SK-N-SH treated with all-trans-retinoic acid at 6 μM for 48 hours (cell line): ENCODE results near the gene MPI.
A peak's percentile ranks its signal among the peaks of the same experiment; 100 is the strongest.
"Not testable (repeated sequence)": the region's sequence is repeated elsewhere in the genome, so short reads cannot be mapped to it uniquely, and the experiment has no call there.

Experiments used
- ATAC-seq: fragments of 200-7000 bp; cut with Tn5 transposase; 3 replicates; pipeline ENCODE4 v1.9.1; 2020; ENCODE audit warnings: mild to moderate bottlenecking, moderate library complexity
- ARNTL ChIP-seq: fragments of 450-650 bp; formaldehyde crosslinking; IDR thresholded peaks from 2 replicates; pipeline ENCODE4 v1.5.0; 2020; ENCODE audit warnings: low read depth, mild to moderate bottlenecking, moderate library complexity, borderline replicate concordance
- CSDC2 ChIP-seq: fragments of 250-450 bp; sonication (Bioruptor Pico); IDR thresholded peaks from 2 replicates; pipeline ENCODE4 v1.5.0; 2020; ENCODE audit warnings: mild to moderate bottlenecking, moderate library complexity
- CSRNP3 ChIP-seq: fragments of 250-450 bp; sonication (Bioruptor Pico); IDR thresholded peaks from 2 replicates; pipeline ENCODE4 v1.5.1; 2021; ENCODE audit warnings: mild to moderate bottlenecking, moderate library complexity
- ESRRG ChIP-seq: fragments of 250-450 bp; sonication (Bioruptor Pico); IDR thresholded peaks from 2 replicates; pipeline ENCODE4 v1.6.1; 2021; ENCODE audit warnings: mild to moderate bottlenecking
- GLIS3 ChIP-seq: fragments of 250-450 bp; sonication (Bioruptor Pico); IDR thresholded peaks from 2 replicates; pipeline ENCODE4 v1.5.0; 2020; ENCODE audit warnings: mild to moderate bottlenecking, moderate library complexity
- ISL1 ChIP-seq: fragments of 250-450 bp; sonication (Bioruptor Pico); IDR thresholded peaks from 2 replicates; pipeline ENCODE4 v2.1.2; 2022; ENCODE audit warnings: mild to moderate bottlenecking, moderate library complexity
- OSR1 ChIP-seq: fragments of 250-450 bp; sonication (Bioruptor Pico); IDR thresholded peaks from 2 replicates; pipeline ENCODE4 v1.8.0; 2022; ENCODE audit warnings: moderate library complexity, mild to moderate bottlenecking, inconsistent platforms
- PATZ1 ChIP-seq: fragments of 250-450 bp; sonication (Bioruptor Pico); IDR thresholded peaks from 2 replicates; pipeline ENCODE4 v1.8.0; 2020; ENCODE audit warnings: mild to moderate bottlenecking, moderate library complexity, borderline replicate concordance
- POU6F1 ChIP-seq: fragments of 250-450 bp; sonication (Bioruptor Pico); IDR thresholded peaks from 2 replicates; pipeline ENCODE4 v1.8.0; 2021; ENCODE audit warnings: low read depth, mild to moderate bottlenecking, moderate library complexity, borderline replicate concordance
- PPARA ChIP-seq: fragments of 250-450 bp; sonication (Bioruptor Pico); IDR thresholded peaks from 2 replicates; pipeline ENCODE4 v1.5.0; 2020; ENCODE audit warnings: mild to moderate bottlenecking, borderline replicate concordance
- SNAI2 ChIP-seq: fragments of 250-450 bp; sonication (Bioruptor Pico); IDR thresholded peaks from 2 replicates; pipeline ENCODE4 v1.5.0; 2020; ENCODE audit warnings: mild to moderate bottlenecking, moderate library complexity
- TCF4 ChIP-seq: fragments of 250-450 bp; sonication (Bioruptor Pico); IDR thresholded peaks from 2 replicates; pipeline ENCODE4 v1.8.0; 2021; ENCODE audit warnings: mild to moderate bottlenecking, moderate library complexity, borderline replicate concordance
- TSHZ2 ChIP-seq: fragments of 250-450 bp; sonication (Bioruptor Pico); IDR thresholded peaks from 2 replicates; pipeline ENCODE4 v1.5.0; 2020; ENCODE audit warnings: mild to moderate bottlenecking, moderate library complexity
- ZC3H10 ChIP-seq: fragments of 250-450 bp; sonication (Bioruptor Pico); IDR thresholded peaks from 2 replicates; pipeline ENCODE4 v1.5.1; 2021; ENCODE audit warnings: mild to moderate bottlenecking, moderate library complexity
- ZFP3 ChIP-seq: fragments of 250-450 bp; sonication (Bioruptor Pico); IDR thresholded peaks from 2 replicates; pipeline ENCODE4 v1.5.0; 2020; ENCODE audit warnings: mild to moderate bottlenecking, moderate library complexity
- ZFP30 ChIP-seq: fragments of 450-650 bp; formaldehyde crosslinking; IDR thresholded peaks from 2 replicates; pipeline ENCODE4 v1.5.0; 2022; ENCODE audit warnings: mild to moderate bottlenecking, moderate library complexity
- ZNF565 ChIP-seq: fragments of 450-650 bp; formaldehyde crosslinking; conservative IDR thresholded peaks from 2 replicates; pipeline ENCODE4 v1.5.0; 2020; ENCODE audit warnings: low read depth, mild to moderate bottlenecking, moderate library complexity
- ZNF70 ChIP-seq: fragments of 450-650 bp; formaldehyde crosslinking; IDR thresholded peaks from 2 replicates; pipeline ENCODE4 v1.5.0; 2020; ENCODE audit warnings: mild to moderate bottlenecking, moderate library complexity
- ZNF8 ChIP-seq: fragments of 450-650 bp; formaldehyde crosslinking; IDR thresholded peaks from 2 replicates; pipeline ENCODE4 v1.5.0; 2020; ENCODE audit warnings: mild to moderate bottlenecking, moderate library complexity

The MPI gene

GRCh38 chr15:74906450-74907162 is 16.8 kb downstream of the MPI start, which contains the start of gene FAM219B:
Gene FAM219B, minus strand, starts transcription at chr15:74906851. Its CDS starts 51 bp downstream, at chr15:74906800.
- TF ChIP-seq PATZ1 (CRISPR knock-in tag): peak; percentile 91
- no peak for TF ChIP-seq ESRRG (CRISPR knock-in tag)
- ATAC-seq: peak; percentile 94

GRCh38 chr15:74907163-74907870 is 17.5 kb downstream of the MPI start:
- ATAC-seq: peak; percentile 7
- TF ChIP-seq TSHZ2 (no peak), ARNTL (CRISPR knock-in tag) (no peak), ZNF565 (no peak), CSRNP3 (CRISPR knock-in tag) (no peak), ZNF8 (CRISPR knock-in tag) (no peak), ISL1 (CRISPR knock-in tag) (no peak), PPARA (no peak), POU6F1 (CRISPR knock-in tag) (no peak), ZNF70 (CRISPR knock-in tag) (no peak)

- no peak for ATAC-seq
- TF ChIP-seq ZNF8 (CRISPR knock-in tag): no peak
- TF ChIP-seq TCF4 (CRISPR knock-in tag): no peak
- no peak for TF ChIP-seq ZC3H10
Observed at GRCh38 chr15:74908635-74909034, 18.8 kb downstream of the MPI start.

- TF ChIP-seq TCF4 (CRISPR knock-in tag): no peak
- no peak for TF ChIP-seq PATZ1 (CRISPR knock-in tag)
- TF ChIP-seq ESRRG (CRISPR knock-in tag): no peak
- no peak for TF ChIP-seq CSDC2
- TF ChIP-seq GLIS3 (CRISPR knock-in tag): no peak
- TF ChIP-seq SNAI2 (CRISPR knock-in tag): no peak
- TF ChIP-seq OSR1 (CRISPR knock-in tag): no peak
- TF ChIP-seq PPARA: no peak
- TF ChIP-seq ISL1 (CRISPR knock-in tag): no peak
- no peak for TF ChIP-seq ZNF565
- TF ChIP-seq CSRNP3 (CRISPR knock-in tag): no peak
- no peak for TF ChIP-seq ZFP3
- TF ChIP-seq ZFP30: no peak
- TF ChIP-seq TSHZ2: no peak
- ATAC-seq: no peak
Observed at GRCh38 chr15:74913041-74913440, 23.2 kb downstream of the MPI start.

GRCh38 chr15:74913799-74914198 is 24.0 kb downstream of the MPI start:
- ATAC-seq: not testable (repeated sequence)
